WI38 (cell line): ENCODE measurements around the gene SLC6A20.

Experiments used
- H3K4me3 ChIP-seq: 2 replicates; pipeline ENCODE4 v1.5.1; 2011; ENCODE audit warnings: low read depth, mild to moderate bottlenecking, control low read depth, low read length
- TF ChIP-seq, protein P1 (sequence below): IDR thresholded peaks from 2 replicates; pipeline ENCODE4 v1.5.1; 2012; ENCODE audit warnings: low read depth, mild to moderate bottlenecking, control low read depth, low read length

SLC6A20 gene

DNA sequence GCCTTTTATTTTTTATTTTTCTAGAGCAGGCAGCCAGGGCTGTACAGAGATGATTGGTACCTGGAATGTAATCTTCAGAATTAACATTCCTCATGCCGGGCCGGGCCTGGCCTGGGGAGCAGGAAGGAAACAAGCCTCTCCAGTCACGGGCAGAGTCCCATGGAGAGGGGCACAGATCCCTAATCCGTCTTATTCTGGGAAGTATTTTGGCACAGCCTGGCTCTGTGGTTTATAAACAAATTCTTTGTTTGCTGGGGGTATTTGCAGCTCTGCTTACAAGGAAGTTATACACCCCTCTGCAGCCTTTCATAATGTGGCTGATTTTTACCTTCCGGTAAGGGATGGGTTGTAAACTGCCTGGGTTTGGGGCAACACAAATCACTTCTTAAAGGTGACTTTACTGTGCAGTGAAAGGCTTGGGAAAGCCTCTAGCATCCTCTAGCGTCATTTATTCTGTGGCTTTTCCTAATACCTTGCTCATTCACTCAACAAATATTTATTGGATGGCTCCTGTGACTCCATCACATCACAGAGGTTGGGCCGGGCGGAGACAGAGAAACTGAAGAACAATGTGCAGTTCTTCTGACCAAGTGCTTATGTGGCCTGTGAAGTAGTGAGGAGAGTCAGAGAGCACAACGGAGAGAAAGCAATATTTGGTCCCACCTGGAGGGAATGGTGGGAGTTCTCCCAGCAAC is 2.7 kb downstream of the SLC6A20 start:
- no peak overlapping the region for H3K4me3 ChIP-seq

DNA sequence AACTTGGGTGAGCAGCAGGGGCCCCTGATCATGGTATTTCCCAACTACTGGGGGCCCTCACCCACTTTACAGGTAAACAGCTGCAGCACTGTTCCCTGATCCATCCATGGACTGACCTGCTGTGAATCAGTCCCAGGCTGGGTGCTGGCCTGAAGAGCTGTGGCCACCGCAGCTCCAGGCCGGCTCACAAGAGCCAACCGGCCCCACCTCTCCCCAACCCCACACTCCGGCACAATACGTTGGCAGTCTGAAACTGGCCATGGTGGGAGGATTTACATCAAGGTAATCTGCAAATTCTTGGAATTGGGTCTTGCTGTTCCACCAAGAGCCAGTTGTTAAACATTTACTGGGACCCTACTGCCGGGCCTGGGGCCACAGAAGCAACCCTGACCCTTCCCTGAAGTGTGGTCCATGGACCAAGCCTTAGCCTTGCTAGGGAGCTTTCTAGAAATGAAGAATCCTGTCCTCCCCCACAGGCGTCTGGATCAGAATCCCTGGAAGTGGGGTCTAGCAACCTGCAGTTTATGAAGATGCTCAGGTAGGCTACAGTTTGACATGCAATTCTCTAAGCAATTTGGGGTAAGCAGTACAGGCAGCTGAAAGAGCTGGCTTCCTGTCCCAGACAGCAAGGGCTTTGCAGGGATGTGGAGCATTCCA is 3.7 kb downstream of the SLC6A20 start:
- H3K4me3 ChIP-seq: no peak overlapping the region
- TF ChIP-seq, protein P1, sequence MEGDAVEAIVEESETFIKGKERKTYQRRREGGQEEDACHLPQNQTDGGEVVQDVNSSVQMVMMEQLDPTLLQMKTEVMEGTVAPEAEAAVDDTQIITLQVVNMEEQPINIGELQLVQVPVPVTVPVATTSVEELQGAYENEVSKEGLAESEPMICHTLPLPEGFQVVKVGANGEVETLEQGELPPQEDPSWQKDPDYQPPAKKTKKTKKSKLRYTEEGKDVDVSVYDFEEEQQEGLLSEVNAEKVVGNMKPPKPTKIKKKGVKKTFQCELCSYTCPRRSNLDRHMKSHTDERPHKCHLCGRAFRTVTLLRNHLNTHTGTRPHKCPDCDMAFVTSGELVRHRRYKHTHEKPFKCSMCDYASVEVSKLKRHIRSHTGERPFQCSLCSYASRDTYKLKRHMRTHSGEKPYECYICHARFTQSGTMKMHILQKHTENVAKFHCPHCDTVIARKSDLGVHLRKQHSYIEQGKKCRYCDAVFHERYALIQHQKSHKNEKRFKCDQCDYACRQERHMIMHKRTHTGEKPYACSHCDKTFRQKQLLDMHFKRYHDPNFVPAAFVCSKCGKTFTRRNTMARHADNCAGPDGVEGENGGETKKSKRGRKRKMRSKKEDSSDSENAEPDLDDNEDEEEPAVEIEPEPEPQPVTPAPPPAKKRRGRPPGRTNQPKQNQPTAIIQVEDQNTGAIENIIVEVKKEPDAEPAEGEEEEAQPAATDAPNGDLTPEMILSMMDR: no peak

More for the DNA sequence above, 2.7 kb downstream of the SLC6A20 start:
- TF ChIP-seq, protein P1: no peak

DNA sequence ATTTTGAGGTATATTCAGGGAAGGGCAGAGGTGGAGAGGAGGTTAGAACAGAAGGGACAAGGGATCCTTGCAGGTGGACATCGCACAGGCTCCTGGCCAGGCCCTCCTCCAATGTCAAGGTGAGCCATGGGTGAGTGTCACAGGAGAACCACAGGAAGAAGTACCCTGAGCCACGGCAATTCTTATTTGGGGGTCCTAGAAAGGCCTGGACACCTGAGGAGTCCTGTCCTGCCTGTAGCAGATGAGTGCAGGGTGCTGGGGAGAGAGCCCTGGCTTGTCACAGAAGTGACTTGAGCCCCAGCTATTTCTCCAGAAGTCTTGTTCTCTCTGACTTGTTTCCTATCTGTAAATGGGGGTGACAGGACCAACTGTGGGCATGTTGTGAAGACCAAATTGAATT is 4.3 kb downstream of the SLC6A20 start:
- H3K4me3 ChIP-seq: no peak overlapping the region
- TF ChIP-seq, protein P1: no peak

DNA sequence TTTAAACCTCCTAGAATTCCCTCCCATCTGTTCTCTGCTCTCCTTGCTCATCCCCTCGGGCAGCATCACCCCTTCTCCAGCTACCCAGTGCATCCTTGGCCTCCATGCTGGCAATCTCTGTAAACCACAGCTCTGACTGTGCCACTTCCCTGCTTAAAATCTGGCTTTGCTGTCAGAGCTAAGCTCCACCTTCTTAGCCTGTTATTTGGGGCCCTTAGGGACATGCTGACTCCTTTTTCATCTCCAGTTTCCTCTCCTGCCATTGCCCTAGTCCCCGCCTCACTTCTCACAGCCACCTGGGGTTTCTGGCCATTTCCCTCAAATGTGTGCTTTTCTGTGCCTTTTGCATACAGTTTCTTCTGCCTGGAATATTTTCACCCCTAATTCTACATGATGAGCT is 5.7 kb downstream of the SLC6A20 start:
- no peak overlapping the region for H3K4me3 ChIP-seq
- TF ChIP-seq, protein P1: no peak

DNA sequence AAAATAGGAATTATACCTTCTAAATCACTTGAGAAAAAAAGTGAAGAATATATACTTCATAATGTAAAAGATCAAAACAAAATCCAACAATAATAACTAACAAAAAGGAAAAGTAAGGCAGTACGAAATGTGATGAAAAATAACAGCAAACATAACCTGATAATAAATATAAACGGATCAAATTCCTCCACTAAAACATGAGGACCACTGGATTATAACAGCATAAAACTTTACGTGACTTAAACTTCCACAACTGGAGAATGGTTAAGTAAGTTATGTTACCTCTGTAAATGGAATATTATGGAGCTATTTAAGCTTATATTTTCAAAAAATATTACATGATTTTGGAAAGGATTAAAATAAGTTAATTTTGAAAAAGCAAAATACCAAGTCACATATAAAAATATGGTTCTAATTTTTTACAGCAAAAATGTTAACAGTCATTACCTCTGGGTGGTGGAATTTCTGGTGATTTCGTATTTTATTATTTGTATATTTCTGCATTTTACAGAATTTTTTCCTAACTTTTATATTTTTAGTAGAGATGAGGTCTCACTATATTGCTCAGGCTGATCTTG is 7.0 kb downstream of the SLC6A20 start:
- TF ChIP-seq, protein P1: no peak

DNA sequence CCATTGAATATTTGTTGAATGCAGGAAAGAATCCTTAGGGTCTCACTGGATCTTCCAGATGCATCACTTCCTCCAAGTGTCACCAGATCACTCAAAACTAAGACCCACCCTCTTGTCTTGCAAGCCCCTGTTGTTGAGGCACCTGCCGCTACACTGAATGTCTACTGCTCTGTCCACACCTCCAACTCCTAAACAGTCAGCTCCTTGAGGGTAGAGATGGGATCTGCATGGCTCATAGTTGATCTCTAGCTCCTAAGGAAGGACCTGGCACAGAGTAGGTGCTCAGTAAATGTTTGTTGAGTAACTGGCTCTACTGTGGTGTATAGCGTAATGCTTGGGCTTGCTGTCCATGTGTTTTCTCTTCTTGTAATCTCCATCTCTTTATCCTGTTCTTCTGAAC is 8.8 kb downstream of the SLC6A20 start:
- no peak overlapping the region for H3K4me3 ChIP-seq

More for the DNA sequence above, 7.0 kb downstream of the SLC6A20 start:
- H3K4me3 ChIP-seq: no peak overlapping the region

More for the DNA sequence above, 8.8 kb downstream of the SLC6A20 start:
- TF ChIP-seq, protein P1: no peak
